ENCODE data around the gene TSC22D1. TPM values are rescaled to one million over a fixed set of nuclear protein-coding genes. Genes with fewer than 3 reads are reported as not detected.
"Not testable (repeated sequence)": the region's sequence is repeated elsewhere in the genome, so short reads cannot be mapped to it uniquely, and the experiment has no call there.

Gene TSC22D1
- total and polyA plus RNA-seq, 2 of the 4 experiments (the other 2 are of a cell fraction), result 30.8 to 42.2 TPM

DNA sequence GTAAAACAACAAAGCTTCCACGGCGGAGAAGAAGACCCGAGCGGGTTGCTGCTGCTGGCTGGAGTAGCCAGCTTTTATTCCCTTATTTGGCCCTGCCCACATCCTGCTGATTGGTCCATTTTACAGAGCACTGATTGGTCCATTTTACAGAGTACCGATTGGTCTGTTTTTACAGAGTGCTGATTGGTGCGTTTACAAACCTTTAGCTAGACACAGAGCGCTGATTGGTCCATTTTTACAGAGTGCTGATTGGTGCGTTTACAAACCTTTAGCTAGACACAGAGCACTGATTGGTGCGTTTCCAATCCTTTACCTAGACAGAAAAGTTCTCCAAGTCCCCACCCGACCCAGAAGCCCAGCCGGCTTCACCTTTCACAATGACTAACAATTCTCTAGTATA is 119.9 kb downstream of the TSC22D1 start:
- H3K27me3 ChIP-seq (ENCODE audit: control insufficient read depth, insufficient read depth, low read length); H3K14ac ChIP-seq (replicated peaks; ENCODE audit: low read depth, low read length); H3K27ac ChIP-seq (ENCODE audit: insufficient read depth, low read length); H3K4me2 ChIP-seq (ENCODE audit: low read depth, low read length); H4K20me1 ChIP-seq (ENCODE audit: insufficient read depth, low read length); H2BK5ac ChIP-seq (ENCODE audit: low read depth, low read length, poor library complexity, severe bottlenecking); H3K9ac ChIP-seq (ENCODE audit: low read depth, low read length); H2BK120ac ChIP-seq (ENCODE audit: low read depth, low read length); H2AK5ac ChIP-seq (ENCODE audit: low read depth, low read length); H2AFZ ChIP-seq (replicated peaks; ENCODE audit: low read length, poor library complexity); intact Hi-C loops (cut with micrococcal nuclease); H3K56ac ChIP-seq (ENCODE audit: extremely low read depth, insufficient read depth, low read length); H2AK9ac ChIP-seq (replicated peaks; ENCODE audit: low read depth, low read length, poor library complexity); POLR2A ChIA-PET (ENCODE audit: unreplicated experiment); H3K4me1 ChIP-seq (ENCODE audit: control insufficient read depth, insufficient read depth, low read length); H3K18ac ChIP-seq (ENCODE audit: low read depth, low read length); BruUV-seq (replicated peaks); H4K8ac ChIP-seq (ENCODE audit: low read depth in 2 of 2, low read length in 2 of 2); H2BK20ac ChIP-seq (ENCODE audit: low read depth, low read length); H3K36me3 ChIP-seq (ENCODE audit: control insufficient read depth, insufficient read depth, low read length); H3K9me1 ChIP-seq (ENCODE audit: insufficient read depth, low read length); DNase-seq; H2BK15ac ChIP-seq (ENCODE audit: low read depth, low read length); H3K4me3 ChIP-seq (ENCODE audit: insufficient read depth, low read depth, low read length); H3K4ac ChIP-seq (ENCODE audit: low read depth, low read length); in situ Hi-C loops (cut with MboI; ENCODE audit: low sequenced_read_pairs); H4K5ac ChIP-seq (ENCODE audit: low read depth, low read length); H3K9me3 ChIP-seq (ENCODE audit: control insufficient read depth, insufficient read depth, low read length); H3K23ac ChIP-seq (ENCODE audit: low read depth, low read length); ATAC-seq (ENCODE audit: low read depth); H4K91ac ChIP-seq (ENCODE audit: insufficient read depth, low read depth, low read length): not testable (repeated sequence)
- 100% methylated on average over 5 of the region's 11 CpGs; no CpG with 5 or more reads in 1 of the 2 experiments for WGBS, 2 experiments (ENCODE audit: extremely low coverage in 2 of 2, insufficient read length in 1 of 2)
- dilution Hi-C loops (cut with HindIII; ENCODE audit: low sequenced_read_pairs, unreplicated experiment), result loop anchor here (25.0 kb wide), 1 partner anchor 544 kb away; no protein-coding TSS in a partner anchor
- peaks cover 12 to 46% of the 10 kb centered on the region in 2 experiments for H3K79me1 ChIP-seq (ENCODE audit: low read depth in 1 of 2, low read length in 2 of 2)
- CTCF ChIA-PET, result interaction anchor here (0.7 kb wide), 1 partner anchor 13 kb away, joined by 4 read pairs; no protein-coding TSS in a partner anchor

Data from IMR-90 (cell line).